H9 (cell line): Measurements from ENCODE around the gene NCBP1. TPM values are rescaled to one million over a fixed set of nuclear protein-coding genes. Genes with fewer than 3 reads are reported as not detected.

Source experiments
- DNase-seq: peaks from one replicate; pipeline ENCODE4 v3.0.0-alpha.2; 2017
- H2AFZ ChIP-seq: one replicate; pipeline ENCODE4 v1.6.1; 2013; ENCODE audit warnings: mild to moderate bottlenecking, low read length, control low read depth, moderate library complexity
- H2AK5ac ChIP-seq: 2 replicates; pipeline ENCODE4 v1.6.1; 2013; ENCODE audit warnings: low read length, control low read depth, mixed read lengths; ENCODE audit not compliant: insufficient read length
- H2BK120ac ChIP-seq: one replicate; pipeline ENCODE4 v1.6.1; 2013; ENCODE audit warnings: low read depth, mild to moderate bottlenecking, low read length, control low read depth, inconsistent platforms; ENCODE audit not compliant: poor library complexity, severe bottlenecking
- H2BK12ac ChIP-seq: 2 replicates; pipeline ENCODE4 v1.6.1; 2013; ENCODE audit warnings: low read length, control low read depth, mixed read lengths, low read depth; ENCODE audit not compliant: insufficient read length
- H2BK15ac ChIP-seq: 2 replicates; pipeline ENCODE4 v1.6.1; 2013; ENCODE audit warnings: low read depth, low read length, control low read depth
- H2BK20ac ChIP-seq: one replicate; pipeline ENCODE4 v1.6.1; 2013; ENCODE audit warnings: low read depth, mild to moderate bottlenecking, low read length, control low read depth, inconsistent platforms; ENCODE audit not compliant: poor library complexity, severe bottlenecking
- H2BK5ac ChIP-seq: 2 replicates; pipeline ENCODE4 v1.6.1; 2013; ENCODE audit warnings: low read length, control low read depth, mixed read lengths; ENCODE audit not compliant: insufficient read length
- H3K14ac ChIP-seq: 2 replicates; pipeline ENCODE4 v1.6.1; 2013; ENCODE audit warnings: low read length, control low read depth; ENCODE audit not compliant: insufficient read depth
- H3K18ac ChIP-seq: 2 replicates; pipeline ENCODE4 v1.6.1; 2013; ENCODE audit warnings: low read depth, mild to moderate bottlenecking, mixed read lengths, low read length, control low read depth; ENCODE audit not compliant: insufficient read length
- H3K23ac ChIP-seq: 2 replicates; pipeline ENCODE4 v1.6.1; 2013; ENCODE audit warnings: low read length, control low read depth, mixed read lengths, low read depth; ENCODE audit not compliant: insufficient read length
- H3K23me2 ChIP-seq: 2 replicates; pipeline ENCODE4 v1.6.1; 2013; ENCODE audit warnings: low read depth, mild to moderate bottlenecking, mixed read lengths, low read length, control low read depth; ENCODE audit not compliant: insufficient read length, poor library complexity, severe bottlenecking
- H3K27ac ChIP-seq: 2 replicates; pipeline ENCODE4 v1.5.1; 2013; ENCODE audit warnings: low read length, control low read depth, mixed read lengths, low read depth; ENCODE audit not compliant: insufficient read length
- H3K27me3 ChIP-seq: 2 replicates; pipeline ENCODE4 v1.6.1; 2013; ENCODE audit warnings: low read length, control low read depth, inconsistent platforms; ENCODE audit not compliant: insufficient read depth
- H3K4ac ChIP-seq: 2 replicates; pipeline ENCODE4 v1.6.1; 2013; ENCODE audit warnings: low read depth, mild to moderate bottlenecking, control low read depth, inconsistent platforms, low read length, moderate library complexity
- H3K4me1 ChIP-seq: 2 replicates; pipeline ENCODE4 v1.6.1; 2013; ENCODE audit warnings: low read length, control low read depth, inconsistent platforms; ENCODE audit not compliant: insufficient read depth
- H3K4me2 ChIP-seq: 2 replicates; pipeline ENCODE4 v1.6.1; 2013; ENCODE audit warnings: low read length, control low read depth, mixed read lengths; ENCODE audit not compliant: insufficient read length, insufficient read depth
- H3K56ac ChIP-seq: 2 replicates; pipeline ENCODE4 v1.6.1; 2013; ENCODE audit warnings: low read depth, mild to moderate bottlenecking, mixed read lengths, low read length, control low read depth; ENCODE audit not compliant: insufficient read length
- H3K79me1 ChIP-seq: 2 replicates; pipeline ENCODE4 v1.6.1; 2013; ENCODE audit warnings: low read depth, mild to moderate bottlenecking, moderate library complexity, low read length, control low read depth, inconsistent platforms; ENCODE audit not compliant: insufficient read depth, poor library complexity, severe bottlenecking
- H3K79me2 ChIP-seq: 2 replicates; pipeline ENCODE4 v1.6.1; 2013; ENCODE audit warnings: low read length, control low read depth, inconsistent platforms; ENCODE audit not compliant: insufficient read depth
- H3K9ac ChIP-seq: 2 replicates; pipeline ENCODE4 v1.6.1; 2013; ENCODE audit warnings: low read length, control low read depth, mixed read lengths; ENCODE audit not compliant: insufficient read length; ENCODE audit errors: extremely low read depth
- H3K9me3 ChIP-seq: one replicate; pipeline ENCODE4 v1.6.1; 2013; ENCODE audit warnings: low read depth, low read length, inconsistent platforms; ENCODE audit not compliant: control insufficient read depth
- H3T11ph ChIP-seq: one replicate; pipeline ENCODE4 v1.6.1; 2013; ENCODE audit warnings: mild to moderate bottlenecking, low read length, control low read depth, inconsistent platforms
- H4K20me1 ChIP-seq: one replicate; pipeline ENCODE4 v1.6.1; 2013; ENCODE audit not compliant: control insufficient read depth, insufficient read length, insufficient read depth
- H4K5ac ChIP-seq: 2 replicates; pipeline ENCODE4 v1.6.1; 2013; ENCODE audit warnings: low read depth, mild to moderate bottlenecking, mixed read lengths, low read length, control low read depth; ENCODE audit not compliant: insufficient read length
- H4K8ac ChIP-seq: replicated peaks from 2 replicates; pipeline ENCODE4 v1.6.1; 2013; ENCODE audit warnings: low read length, control low read depth, mixed read lengths, low read depth; ENCODE audit not compliant: insufficient read length
- H4K91ac ChIP-seq: 2 replicates; pipeline ENCODE4 v1.6.1; 2013; ENCODE audit warnings: low read depth, mild to moderate bottlenecking, moderate library complexity, mixed read lengths, low read length, control low read depth; ENCODE audit not compliant: insufficient read length
- H3K27ac Mint-ChIP-seq, 3 experiments: 2 replicates in 2 of 3; 3 replicates in 1 of 3; pipeline ENCODE4 v1.8.0; 2020 to 2021; ENCODE audit warnings: mixed read lengths in 3 of 3, mild to moderate bottlenecking in 1 of 3, moderate library complexity in 1 of 3
- H3K27me3 Mint-ChIP-seq: 2 replicates; pipeline ENCODE4 v1.8.0; 2021; ENCODE audit warnings: low read depth, mild to moderate bottlenecking, moderate library complexity, mixed read lengths
- H3K36me3 Mint-ChIP-seq, 3 experiments: 2 replicates in 2 of 3; 3 replicates in 1 of 3; pipeline ENCODE4 v1.8.0; 2020 to 2021; ENCODE audit warnings: low read depth in 3 of 3, mixed read lengths in 3 of 3; ENCODE audit not compliant: insufficient read depth in 1 of 3
- H3K4me1 Mint-ChIP-seq, 2 experiments: 2 replicates each; pipeline ENCODE4 v1.8.0; 2020; ENCODE audit warnings: mixed read lengths in 2 of 2
- H3K4me3 Mint-ChIP-seq, 2 experiments: 2 replicates in 1 of 2; 3 replicates in 1 of 2; pipeline ENCODE4 v1.8.0; 2020 to 2021; ENCODE audit warnings: mild to moderate bottlenecking in 2 of 2, mixed read lengths in 2 of 2, moderate library complexity in 1 of 2
- H3K9me3 Mint-ChIP-seq, 2 experiments: 2 replicates in 1 of 2; 3 replicates in 1 of 2; pipeline ENCODE4 v1.8.0; 2020; ENCODE audit warnings: mild to moderate bottlenecking in 2 of 2, mixed read lengths in 2 of 2, moderate library complexity in 1 of 2
- CTCF ChIP-seq: fragments of 200-600 bp; sonication (generic); conservative IDR thresholded peaks from 3 replicates; pipeline ENCODE4 v1.8.0; 2021; ENCODE audit warnings: antibody characterized with exemption, mild to moderate bottlenecking
- WGBS: extraction: QIAGEN DNeasy Blood & Tissue Kit; methylation state at CpG from one replicate; pipeline ENCODE4 v1.1.7; 2013; ENCODE audit warnings: missing lambda C conversion rate, low lambda C conversion rate, mixed read lengths; ENCODE audit not compliant: insufficient read length; ENCODE audit errors: extremely low coverage; 5-methylcytosine and 5-hydroxymethylcytosine counted together
- total RNA-seq: library from RNA; stranded (reverse); gene quantifications from 2 replicates; pipeline ENCODE4 v1.2.1, GENCODE V29; 2021

NCBP1 gene
- total RNA-seq, 1 experiment from 2014 or later: 55.7 TPM

DNA sequence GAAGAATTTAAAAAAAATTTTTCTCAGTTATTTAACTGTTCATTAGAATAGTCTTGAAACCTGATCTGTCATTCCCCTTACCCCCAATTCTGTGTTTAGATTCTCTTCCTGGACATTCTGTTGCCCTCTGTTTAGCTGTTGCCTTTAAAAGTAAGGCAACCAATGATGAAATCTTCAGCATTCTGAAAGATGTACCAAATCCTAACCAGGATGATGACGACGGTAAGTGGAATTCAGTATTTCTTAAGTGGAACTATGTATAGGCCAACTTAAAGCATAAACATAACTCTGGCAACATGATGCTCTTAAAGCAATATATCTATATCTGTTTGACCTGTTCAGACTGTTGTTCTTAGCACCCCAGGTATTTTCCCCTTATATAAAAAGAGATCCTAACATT lies 27.2 kb downstream of the NCBP1 start:
- Histone ChIP-seq H3K4me2 (no peak overlapping the region), H2BK15ac (no peak overlapping the region), H3K4ac (no peak overlapping the region), H4K8ac (no peak overlapping the region), H2BK5ac (no peak overlapping the region), H3K56ac (no peak overlapping the region), H3K9ac (no peak overlapping the region), H2BK20ac (no peak overlapping the region), H4K20me1 (no peaks in the 10 kb centered on the region), H4K91ac (no peak overlapping the region), H4K5ac (no peak overlapping the region), H3K4me1 (no peaks in the 10 kb centered on the region), H3K79me2 (no peaks in the 10 kb centered on the region), H3K27me3 (no peaks in the 10 kb centered on the region), H3K23ac (no peak overlapping the region), H2AK5ac (no peak overlapping the region), H3K18ac (no peak overlapping the region), H3K79me1 (no peaks in the 10 kb centered on the region), H3K9me3 (no peaks in the 10 kb centered on the region), H2BK120ac (no peak overlapping the region), H3K27ac (no peak overlapping the region), H3K14ac (no peak overlapping the region), H2AFZ (no peak overlapping the region), H3K23me2 (no peaks in the 10 kb centered on the region), H2BK12ac (no peak overlapping the region), H3T11ph (no peak overlapping the region)
- no peak for TF ChIP-seq CTCF
- H3K4me1 Mint-ChIP-seq: no peaks in the 10 kb centered on the region
- H3K27ac Mint-ChIP-seq: no peak overlapping the region
- no peak overlapping the region for H3K4me3 Mint-ChIP-seq
- no peaks in the 10 kb centered on the region for H3K9me3 Mint-ChIP-seq
- peaks cover 38 to 92% (median 86%) of the 10 kb centered on the region in 3 experiments; a peak in 6 of 7 replicates for H3K36me3 Mint-ChIP-seq
- no CpG with 5 or more reads among the region's 2 CpGs for WGBS
- no peaks in the 10 kb centered on the region for H3K27me3 Mint-ChIP-seq
- no peak for DNase-seq
